GM18520 (cell line): ENCODE data around the gene GALNT17.

Experiments used
- ATAC-seq: cut with Tn5 transposase; IDR thresholded peaks from one replicate; pipeline ENCODE4 v1.9.1; 2021; ENCODE audit not compliant: unreplicated experiment

The GALNT17 gene

DNA sequence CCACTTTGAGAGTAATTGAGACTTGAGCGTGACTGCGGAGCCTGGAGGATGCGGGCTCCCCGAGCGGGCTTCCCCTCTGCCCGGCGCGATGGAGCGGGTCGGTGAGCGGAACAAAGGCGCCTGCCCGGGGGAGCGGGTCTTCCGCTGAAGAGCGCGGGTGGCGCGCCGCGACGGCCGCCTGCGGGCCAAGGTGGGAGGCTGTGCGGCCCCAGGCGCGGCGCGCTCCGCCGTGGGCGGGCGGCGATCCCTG, at the start of gene GALNT17:
Gene GALNT17 (plus strand): TSS at position 18 of the 250 bp plus-strand sequence.
- no peak for ATAC-seq

GRCh38 chr7:71095266-71095860, 36.6 kb upstream of the GALNT17 start:
- ATAC-seq, result no peak

DNA sequence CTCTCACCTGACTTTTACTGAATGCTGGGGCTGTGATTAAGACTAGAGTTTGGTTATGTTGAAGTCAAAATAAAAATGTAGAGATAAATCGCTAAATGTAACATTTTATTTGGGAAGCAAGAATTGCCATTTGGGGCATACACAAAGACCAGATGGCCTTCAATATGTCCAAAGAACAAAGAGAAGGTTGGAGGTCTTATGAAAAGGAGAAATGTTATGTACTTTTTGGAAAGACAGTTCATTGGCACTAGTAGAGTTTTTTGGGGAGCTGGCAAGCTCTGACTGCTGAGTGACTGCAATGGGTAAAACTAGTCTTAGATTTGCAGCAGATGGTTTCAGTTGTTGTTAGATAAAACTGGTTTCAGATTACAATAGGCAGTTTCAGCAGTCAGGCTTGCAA, 35.6 kb upstream of the GALNT17 start:
- ATAC-seq, result no peak

DNA sequence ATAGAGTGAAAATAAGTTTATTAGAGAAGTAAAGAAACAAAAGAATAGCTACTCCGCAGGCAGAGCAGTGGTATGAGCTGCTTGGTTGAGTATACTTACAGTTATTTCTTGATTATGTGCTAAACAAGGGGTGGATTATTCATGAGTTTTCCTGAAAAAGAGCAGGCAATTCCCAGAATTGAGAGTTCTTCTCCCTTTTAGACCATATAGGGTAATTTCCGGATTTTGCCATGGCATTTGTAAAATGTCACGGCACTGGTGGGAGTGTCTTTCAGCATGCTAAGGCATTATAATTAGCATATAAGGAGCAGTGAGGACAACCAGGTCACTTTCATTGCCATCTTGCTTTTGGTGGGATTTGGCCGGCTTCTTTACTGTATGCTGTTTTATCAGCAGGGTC, 25.7 kb upstream of the GALNT17 start:
- no peak for ATAC-seq

GRCh38 chr7:71112436-71112835, 19.5 kb upstream of the GALNT17 start:
- ATAC-seq, result no peak

GRCh38 chr7:71120096-71120495, 11.8 kb upstream of the GALNT17 start:
- no peak for ATAC-seq

DNA sequence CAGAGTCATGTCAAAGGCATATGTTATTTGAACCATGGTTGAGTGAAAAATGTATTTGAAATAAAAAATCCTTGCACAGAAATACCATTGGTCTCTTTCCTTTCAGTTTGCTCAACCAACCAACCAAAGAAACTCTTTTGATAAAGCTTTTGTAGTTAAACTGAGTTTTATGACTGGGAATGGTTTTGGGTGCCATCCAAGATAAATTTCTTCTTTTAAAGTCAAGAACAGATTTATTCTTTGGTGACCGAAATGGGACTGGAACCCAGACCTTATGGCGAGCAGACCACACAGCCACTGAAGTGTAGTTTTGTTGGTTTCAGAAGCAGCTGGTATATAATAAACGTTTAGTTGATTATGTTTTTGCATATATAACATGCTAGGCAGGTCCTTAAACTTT, 2.8 kb upstream of the GALNT17 start:
- ATAC-seq, result no peak

GRCh38 chr7:71130031-71130679, 1.8 kb upstream of the GALNT17 start:
- no peak for ATAC-seq

DNA sequence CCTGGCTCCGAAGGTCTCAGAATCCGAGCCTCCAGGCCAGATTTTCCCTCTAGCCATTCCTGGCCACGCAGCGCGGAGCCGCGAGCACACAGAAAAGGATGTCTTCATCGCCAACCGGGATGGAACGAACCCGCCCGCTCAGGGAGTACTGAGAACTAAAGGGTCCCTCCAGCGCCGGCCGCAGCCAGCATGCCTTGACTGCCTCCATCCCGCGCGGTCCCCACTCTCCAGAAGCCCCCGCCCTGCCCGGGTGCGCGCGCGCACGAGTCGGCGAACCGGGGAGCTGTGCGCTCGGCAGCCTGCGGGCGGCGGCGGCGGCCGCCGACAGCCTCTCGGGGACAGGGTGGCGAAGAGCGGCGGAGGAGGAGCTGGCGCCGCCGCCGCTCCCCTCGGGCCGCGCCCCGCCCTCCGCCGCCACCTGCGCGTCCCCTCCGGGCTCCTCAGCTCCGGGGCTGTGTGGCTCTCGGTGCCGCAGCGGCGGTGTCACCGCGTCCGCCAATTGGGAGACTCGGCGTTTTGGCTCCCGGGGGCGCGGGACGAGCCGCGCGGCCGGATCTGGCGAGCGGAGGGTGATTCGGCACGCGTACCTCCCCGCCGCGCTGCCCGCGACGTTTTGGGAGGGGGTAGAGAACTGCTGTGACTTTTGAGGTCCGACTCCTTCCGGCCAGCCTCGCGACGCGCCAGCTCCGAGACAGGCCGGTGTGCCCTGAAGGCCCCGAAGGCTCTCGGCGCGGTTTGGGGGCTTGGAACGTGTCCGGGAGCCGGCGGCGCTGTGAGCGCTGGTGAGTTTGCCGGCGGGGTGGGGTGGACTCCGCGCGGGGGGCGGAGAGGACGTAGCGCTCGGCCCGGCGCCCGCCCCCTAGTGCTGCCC, 453 bp upstream of the GALNT17 start:
- ATAC-seq, result no peak

DNA sequence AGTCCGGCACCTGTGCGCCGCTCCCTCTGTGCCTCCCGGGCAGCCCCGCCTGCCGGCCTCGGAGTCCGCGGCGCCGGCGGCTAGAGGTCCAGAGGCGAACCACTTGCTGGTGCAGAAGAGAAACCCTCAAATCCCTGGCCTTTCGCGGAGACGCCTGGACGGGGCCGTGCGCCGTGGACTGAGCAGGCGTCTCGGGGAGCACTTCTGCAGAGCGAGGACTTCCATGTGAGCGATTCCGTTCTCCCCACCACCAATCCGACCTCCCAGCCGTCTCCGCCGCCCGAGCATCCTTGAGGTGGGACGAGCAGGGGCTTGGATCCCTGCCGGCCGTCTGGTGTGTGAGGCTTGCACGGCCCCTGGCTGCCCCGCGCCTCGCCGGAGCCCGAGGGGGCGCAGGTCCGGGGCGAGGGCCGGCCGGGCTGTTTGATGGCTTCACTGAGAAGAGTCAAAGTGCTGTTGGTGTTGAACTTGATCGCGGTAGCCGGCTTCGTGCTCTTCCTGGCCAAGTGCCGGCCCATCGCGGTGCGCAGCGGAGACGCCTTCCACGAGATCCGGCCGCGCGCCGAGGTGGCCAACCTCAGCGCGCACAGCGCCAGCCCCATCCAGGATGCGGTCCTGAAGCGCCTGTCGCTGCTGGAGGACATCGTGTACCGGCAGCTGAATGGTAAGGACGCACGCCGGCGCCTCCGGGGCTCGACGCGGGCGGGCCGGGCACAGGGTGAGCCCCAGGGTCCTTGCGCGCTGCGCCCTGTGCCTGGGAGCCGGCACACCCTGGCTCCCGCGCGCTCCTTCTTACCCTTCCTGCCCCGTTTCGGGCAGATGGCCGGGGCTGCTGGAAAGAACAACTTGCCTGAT, 660 bp downstream of the GALNT17 start:
- ATAC-seq, result no peak

DNA sequence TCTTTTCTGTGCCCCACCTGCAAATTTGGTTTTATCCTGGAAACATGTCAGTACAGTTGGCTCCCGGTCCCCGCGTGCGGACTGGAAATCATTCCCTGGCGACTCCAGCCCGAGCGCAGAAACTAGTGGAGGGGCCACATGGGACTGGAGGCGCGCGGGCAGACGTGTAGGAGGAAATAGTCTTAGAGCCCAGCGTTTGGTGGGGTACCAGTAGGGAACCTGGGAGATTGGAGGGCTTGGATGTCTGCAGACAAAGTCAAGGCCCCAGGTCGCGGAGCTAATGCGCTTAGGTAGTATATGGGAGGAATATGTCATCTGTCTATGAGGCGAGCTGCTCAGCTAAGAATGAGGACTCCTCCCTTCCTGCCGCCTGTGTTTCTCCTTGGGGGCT, 1.3 kb downstream of the GALNT17 start:
- ATAC-seq, result no peak

DNA sequence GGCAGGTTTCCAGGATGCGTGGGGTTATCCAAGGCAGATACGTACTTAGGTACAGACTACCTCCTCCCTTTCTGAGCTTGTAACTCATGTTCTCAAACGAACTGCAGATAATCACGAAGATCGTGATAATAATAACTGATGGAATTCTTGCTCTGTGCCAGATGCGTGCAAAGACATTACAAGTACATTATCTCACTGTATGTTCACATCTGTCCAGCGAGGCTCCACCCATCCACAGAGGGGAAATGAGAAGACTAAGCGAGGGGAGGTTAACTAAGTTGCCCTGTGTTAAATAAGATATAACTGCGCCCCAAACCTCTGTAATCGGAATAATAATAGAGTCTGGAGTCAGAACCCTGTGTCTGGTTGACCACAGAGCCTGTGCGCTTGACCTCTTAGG, 1.9 kb downstream of the GALNT17 start:
- ATAC-seq, result no peak

- ATAC-seq, result no peak
Measured at GRCh38 chr7:71135116-71135515, 3.2 kb downstream of the GALNT17 start.

- ATAC-seq, result no peak
Measured at GRCh38 chr7:71135663-71136062, 3.7 kb downstream of the GALNT17 start.

DNA sequence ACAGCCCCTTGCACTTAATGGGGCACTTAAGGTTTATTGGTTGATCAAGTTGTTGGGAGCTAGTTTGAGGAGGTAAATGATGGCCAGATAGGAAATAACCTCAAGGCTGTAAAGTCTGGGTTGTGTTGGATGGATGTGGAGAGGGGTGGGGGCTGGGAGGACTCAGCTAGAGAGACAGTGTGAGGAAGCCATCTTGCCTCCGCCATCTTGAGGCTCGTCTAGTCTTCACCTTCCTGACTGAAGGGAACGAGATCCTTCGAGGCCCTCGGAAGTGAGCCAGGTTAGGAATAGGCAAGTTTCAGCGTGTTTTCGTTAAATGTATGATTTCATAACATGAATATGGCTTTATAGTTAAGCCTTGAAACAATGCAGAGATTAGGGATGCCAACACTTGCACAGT, 5.5 kb downstream of the GALNT17 start:
- ATAC-seq, result no peak

- no peak for ATAC-seq
Measured at GRCh38 chr7:71140264-71140663, 8.3 kb downstream of the GALNT17 start.

GRCh38 chr7:71144963-71145362, 13.0 kb downstream of the GALNT17 start:
- ATAC-seq, result no peak

GRCh38 chr7:71145906-71146901, 14.3 kb downstream of the GALNT17 start:
- no peak for ATAC-seq

DNA sequence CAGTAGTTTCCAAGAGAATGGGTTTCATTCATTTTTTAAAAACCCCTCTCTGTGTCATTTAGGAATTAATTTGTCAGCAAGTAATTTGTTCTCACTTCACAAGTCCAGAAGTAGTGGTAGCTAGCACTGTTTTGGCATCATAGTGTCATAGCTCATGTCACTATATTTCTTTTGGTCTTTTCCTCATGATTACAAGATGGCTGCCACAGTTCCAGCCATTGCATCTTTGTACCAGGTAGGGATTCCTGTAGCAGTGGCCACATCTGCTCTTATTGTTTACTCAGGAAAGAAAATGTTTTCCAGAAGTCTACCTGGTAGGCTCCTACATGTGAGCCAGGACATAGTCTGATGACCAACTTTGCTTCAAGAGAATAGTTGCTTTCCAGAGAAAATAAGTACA, 16.2 kb downstream of the GALNT17 start:
- no peak for ATAC-seq

- no peak for ATAC-seq
Measured at GRCh38 chr7:71155236-71155635, 23.3 kb downstream of the GALNT17 start.
